Trophoblast cell (in vitro differentiated cells and primary cell): ENCODE results near the gene LMBR1.
"Not testable (repeated sequence)": the region's sequence is repeated elsewhere in the genome, so short reads cannot be mapped to it uniquely, and the experiment has no call there.

Source experiments
- DNase-seq, 2 donors: peaks; one replicate each; pipeline ENCODE4 v3.0.0-alpha.2; 2016
- H2AFZ ChIP-seq: 2 replicates; pipeline ENCODE4 v1.6.1; 2013; ENCODE audit warnings: low read length, moderate library complexity, mild to moderate bottlenecking; ENCODE audit not compliant: insufficient read depth, poor library complexity
- H2AK5ac ChIP-seq: 2 replicates; pipeline ENCODE4 v1.6.1; 2013; ENCODE audit warnings: mild to moderate bottlenecking, low read length
- H2BK120ac ChIP-seq: 2 replicates; pipeline ENCODE4 v1.6.1; 2013; ENCODE audit warnings: low read length, mild to moderate bottlenecking, moderate library complexity; ENCODE audit not compliant: insufficient read depth, poor library complexity
- H2BK12ac ChIP-seq: 2 replicates; pipeline ENCODE4 v1.6.1; 2013; ENCODE audit warnings: mild to moderate bottlenecking, low read length, moderate library complexity
- H2BK5ac ChIP-seq: 2 replicates; pipeline ENCODE4 v1.6.1; 2013; ENCODE audit warnings: low read length, low read depth, moderate library complexity, mild to moderate bottlenecking; ENCODE audit not compliant: poor library complexity
- H3K14ac ChIP-seq: 2 replicates; pipeline ENCODE4 v1.6.1; 2013; ENCODE audit warnings: mild to moderate bottlenecking, low read length
- H3K18ac ChIP-seq: 2 replicates; pipeline ENCODE4 v1.6.1; 2013; ENCODE audit warnings: mild to moderate bottlenecking, low read length
- H3K23ac ChIP-seq: 2 replicates; pipeline ENCODE4 v1.6.1; 2013; ENCODE audit warnings: low read length
- H3K27ac ChIP-seq: 2 replicates; pipeline ENCODE4 v1.5.1; 2013; ENCODE audit warnings: low read depth, mild to moderate bottlenecking, inconsistent platforms, low read length, moderate library complexity
- H3K27me3 ChIP-seq: 2 replicates; pipeline ENCODE4 v1.6.1; 2013; ENCODE audit warnings: inconsistent platforms, mild to moderate bottlenecking, low read length, moderate library complexity; ENCODE audit not compliant: insufficient read depth
- H3K36me3 ChIP-seq, 2 experiments: 1 replicate in 1 of 2; 2 replicates in 1 of 2; pipeline ENCODE4 v1.6.1; 2013; ENCODE audit warnings: low read length in 2 of 2, mild to moderate bottlenecking in 2 of 2, moderate library complexity in 1 of 2; ENCODE audit not compliant: insufficient read depth in 2 of 2, control insufficient read depth in 1 of 2
- H3K4ac ChIP-seq: 2 replicates; pipeline ENCODE4 v1.6.1; 2013; ENCODE audit warnings: low read depth, mild to moderate bottlenecking, low read length, moderate library complexity
- H3K4me1 ChIP-seq, 2 experiments: 1 replicate in 1 of 2; 2 replicates in 1 of 2; pipeline ENCODE4 v1.6.1; 2013; ENCODE audit warnings: low read length in 2 of 2, mild to moderate bottlenecking in 2 of 2, moderate library complexity in 1 of 2; ENCODE audit not compliant: insufficient read depth in 2 of 2, control insufficient read depth in 1 of 2
- H3K4me2 ChIP-seq: 2 replicates; pipeline ENCODE4 v1.6.1; 2013; ENCODE audit warnings: inconsistent platforms, mild to moderate bottlenecking, low read length, moderate library complexity
- H3K4me3 ChIP-seq: 2 replicates; pipeline ENCODE4 v1.5.1; 2013; ENCODE audit warnings: mild to moderate bottlenecking, low read depth, low read length, inconsistent platforms
- H3K79me1 ChIP-seq: one replicate; pipeline ENCODE4 v1.6.1; 2013; ENCODE audit warnings: low read length
- H3K79me2 ChIP-seq: 2 replicates; pipeline ENCODE4 v1.6.1; 2013; ENCODE audit warnings: low read length, mild to moderate bottlenecking; ENCODE audit not compliant: control insufficient read depth, insufficient read depth, poor library complexity
- H3K9ac ChIP-seq: 2 replicates; pipeline ENCODE4 v1.6.1; 2013; ENCODE audit warnings: mild to moderate bottlenecking, low read length
- H3K9me3 ChIP-seq: 2 replicates; pipeline ENCODE4 v1.6.1; 2013; ENCODE audit warnings: low read depth, mild to moderate bottlenecking, control low read depth, inconsistent platforms, low read length; ENCODE audit not compliant: insufficient read depth
- H4K12ac ChIP-seq: 2 replicates; pipeline ENCODE4 v1.6.1; 2013; ENCODE audit warnings: low read depth, mild to moderate bottlenecking, low read length, moderate library complexity
- H4K8ac ChIP-seq: 2 replicates; pipeline ENCODE4 v1.6.1; 2013; ENCODE audit warnings: low read depth, mild to moderate bottlenecking, low read length, moderate library complexity
- H4K91ac ChIP-seq: one replicate; pipeline ENCODE4 v1.6.1; 2013; ENCODE audit warnings: low read depth, mild to moderate bottlenecking, low read length, moderate library complexity
- whole genome bisulfite sequencing: extraction: QIAGEN DNeasy Blood & Tissue Kit; methylation state at CpG from one replicate; pipeline ENCODE4 v1.1.7; 2013; ENCODE audit warnings: missing lambda C conversion rate; ENCODE audit not compliant: insufficient read length, insufficient coverage; ENCODE audit errors: extremely low coverage; 5-methylcytosine and 5-hydroxymethylcytosine counted together

LMBR1 gene

DNA sequence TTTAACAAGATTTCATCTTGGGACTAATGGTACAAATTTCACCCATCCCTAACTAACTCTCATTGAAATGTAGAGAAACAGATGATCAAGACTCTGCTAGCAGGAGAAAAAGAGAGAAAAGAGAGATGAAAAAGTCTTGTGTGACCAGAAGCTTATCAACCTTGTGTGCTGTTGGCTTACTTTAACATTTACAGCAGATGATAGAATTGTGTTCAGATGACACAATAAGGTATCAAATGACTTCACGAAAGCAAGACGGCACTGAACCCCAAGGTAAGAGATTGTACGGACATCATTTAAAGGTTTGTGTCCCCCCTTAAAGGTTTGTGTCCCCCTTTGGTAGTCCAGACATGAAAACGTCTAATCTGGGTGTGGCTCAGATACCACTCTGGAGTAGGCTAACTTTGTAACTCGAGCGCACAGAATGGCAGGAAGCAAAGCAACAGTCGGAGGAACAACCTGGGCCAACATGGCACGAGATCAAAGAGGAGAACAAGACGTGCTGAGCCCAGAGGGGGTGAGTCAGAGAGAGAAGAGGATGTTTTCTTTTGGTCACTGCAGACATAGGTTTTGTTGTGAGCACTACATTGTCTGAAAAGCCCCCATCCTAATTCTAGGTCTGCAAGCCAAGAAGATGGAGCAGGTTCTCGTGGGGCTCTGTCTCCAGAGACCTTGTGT is 10.4 kb upstream of the LMBR1 start:
- Histone ChIP-seq H3K27me3 (peaks cover 4% of the 10 kb centered on the region), H2BK12ac (no peak overlapping the region), H3K23ac (no peak overlapping the region), H3K79me1 (no peaks in the 10 kb centered on the region), H4K12ac (no peak overlapping the region), H4K8ac (no peak overlapping the region), H3K79me2 (no peaks in the 10 kb centered on the region), H3K4ac (no peak overlapping the region), H3K9me3 (no peaks in the 10 kb centered on the region), H3K27ac (no peak overlapping the region), H3K4me1 (peaks cover 0 to 2% of the 10 kb centered on the region in 2 experiments), H3K4me3 (no peak overlapping the region), H3K9ac (no peak overlapping the region), H3K18ac (no peak overlapping the region), H2BK120ac (no peak overlapping the region), H4K91ac (no peak overlapping the region), H3K4me2 (no peak overlapping the region), H3K14ac (no peak overlapping the region), H3K36me3 (no peaks in the 10 kb centered on the region), H2AK5ac (no peak overlapping the region), H2AFZ (no peak overlapping the region), H2BK5ac (no peak overlapping the region)
- no peak for DNase-seq
- no CpG with 5 or more reads among the region's 10 CpGs for WGBS

DNA sequence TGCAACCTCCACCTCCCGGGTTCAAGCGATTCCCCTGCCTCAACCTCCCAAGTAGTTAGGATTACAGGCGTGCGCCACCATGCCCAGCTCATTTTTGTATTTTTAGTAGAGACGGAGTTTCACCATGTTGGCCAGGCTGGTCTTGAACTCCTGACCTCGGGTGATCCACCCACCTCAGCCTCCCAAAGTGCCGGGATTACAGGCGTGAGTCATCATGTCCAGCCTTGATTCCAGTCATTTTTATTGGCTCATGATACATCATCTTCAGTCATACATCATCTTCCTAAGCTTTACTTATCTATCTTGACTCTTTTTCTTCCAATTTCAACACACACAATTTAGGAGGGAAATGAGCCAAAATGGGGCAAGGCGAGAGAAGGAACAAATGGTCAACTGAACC is 7.1 kb upstream of the LMBR1 start:
- not testable (repeated sequence) for H2AFZ ChIP-seq, H3K4me3 ChIP-seq, H2BK120ac ChIP-seq, H3K18ac ChIP-seq, H3K23ac ChIP-seq, H4K8ac ChIP-seq, H3K4me2 ChIP-seq, H3K27ac ChIP-seq, H3K9me3 ChIP-seq, H2BK12ac ChIP-seq, H4K91ac ChIP-seq, H3K27me3 ChIP-seq, H3K4me1 ChIP-seq, H2BK5ac ChIP-seq, DNase-seq, H3K79me1 ChIP-seq, H3K9ac ChIP-seq, H3K36me3 ChIP-seq, H3K79me2 ChIP-seq, H3K14ac ChIP-seq, H2AK5ac ChIP-seq, H3K4ac ChIP-seq, H4K12ac ChIP-seq
- WGBS, result no CpG with 5 or more reads among the region's 9 CpGs

DNA sequence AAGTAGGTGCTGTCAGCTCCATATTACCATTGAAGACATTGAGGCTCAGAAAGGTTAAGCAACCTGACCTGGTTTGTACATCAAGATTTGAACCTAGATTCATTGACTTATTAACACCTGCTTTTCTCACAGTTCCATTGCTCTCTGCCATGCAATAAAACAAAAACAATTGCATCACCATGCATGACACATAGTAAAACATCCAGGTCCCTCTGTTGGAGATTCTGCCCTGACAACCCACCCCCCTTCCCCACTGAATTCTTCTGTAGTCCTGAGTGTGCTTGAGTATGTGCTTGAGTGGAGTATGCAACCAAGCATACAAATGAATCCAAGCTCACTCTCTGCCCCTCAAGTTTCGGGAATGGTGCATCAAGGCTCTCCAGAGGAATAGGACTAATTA is 6.0 kb upstream of the LMBR1 start:
- Histone ChIP-seq H3K14ac (no peak overlapping the region), H4K91ac (no peak overlapping the region), H2AFZ (no peak overlapping the region), H3K9me3 (no peaks in the 10 kb centered on the region), H2AK5ac (no peak overlapping the region), H3K36me3 (no peaks in the 10 kb centered on the region), H3K18ac (no peak overlapping the region), H3K27me3 (no peaks in the 10 kb centered on the region), H3K4me3 (no peak overlapping the region), H3K79me1 (no peaks in the 10 kb centered on the region), H2BK12ac (no peak overlapping the region), H2BK5ac (no peak overlapping the region), H3K23ac (no peak overlapping the region), H2BK120ac (no peak overlapping the region), H3K9ac (no peak overlapping the region), H4K8ac (no peak overlapping the region), H4K12ac (no peak overlapping the region), H3K79me2 (no peaks in the 10 kb centered on the region), H3K4me1 (no peaks in the 10 kb centered on the region), H3K4ac (no peak overlapping the region), H3K4me2 (no peak overlapping the region), H3K27ac (no peak overlapping the region)
- no peak for DNase-seq
- no CpG with 5 or more reads among the region's 1 CpG for WGBS

DNA sequence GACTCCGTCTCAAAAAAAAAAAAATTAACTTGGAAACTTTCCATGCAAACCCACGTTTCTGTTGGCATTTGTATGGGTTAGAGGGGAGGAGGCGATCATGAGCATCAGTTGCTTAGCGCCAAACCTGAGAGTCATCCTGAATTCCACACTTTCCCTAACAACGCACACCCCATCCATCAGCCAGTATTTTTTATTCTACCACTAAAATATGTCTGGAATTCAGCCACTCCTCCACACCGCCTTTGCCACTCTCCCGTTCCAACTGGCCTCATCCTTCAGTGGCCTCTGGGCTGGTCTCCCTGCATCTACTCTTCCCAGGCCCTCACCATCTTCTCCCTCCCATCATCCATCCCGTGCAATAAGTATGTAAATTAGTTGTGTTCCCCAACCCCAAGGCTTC is 4.7 kb upstream of the LMBR1 start:
- H3K27ac ChIP-seq, result no peak overlapping the region
- no peak overlapping the region for H2AFZ ChIP-seq
- no peak overlapping the region for H3K4ac ChIP-seq
- no CpG with 5 or more reads among the region's 8 CpGs for WGBS
- H3K79me2 ChIP-seq, result peaks cover 3% of the 10 kb centered on the region
- no peak overlapping the region for H2BK12ac ChIP-seq
- H3K9me3 ChIP-seq, result no peaks in the 10 kb centered on the region
- H3K4me2 ChIP-seq, result no peak overlapping the region
- H3K79me1 ChIP-seq, result peaks cover 7% of the 10 kb centered on the region
- no peak overlapping the region for H4K12ac ChIP-seq
- DNase-seq, result no peak
- no peaks in the 10 kb centered on the region for H3K4me1 ChIP-seq
- no peak overlapping the region for H3K9ac ChIP-seq
- no peaks in the 10 kb centered on the region for H3K36me3 ChIP-seq
- no peak overlapping the region for H4K8ac ChIP-seq
- H2AK5ac ChIP-seq, result no peak overlapping the region
- no peak overlapping the region for H3K18ac ChIP-seq
- H3K4me3 ChIP-seq, result no peak overlapping the region
- H2BK5ac ChIP-seq, result no peak overlapping the region
- H3K27me3 ChIP-seq, result no peaks in the 10 kb centered on the region
- H2BK120ac ChIP-seq, result no peak overlapping the region
- H4K91ac ChIP-seq, result no peak overlapping the region
- no peak overlapping the region for H3K23ac ChIP-seq
- H3K14ac ChIP-seq, result no peak overlapping the region
